Measurements from ENCODE around the gene RPLP2. TPM values are rescaled to one million over a fixed set of nuclear protein-coding genes. Genes with fewer than 3 reads are reported as not detected.

Gene RPLP2
- total RNA-seq, 1 experiment from 2014 or later: 3,468 TPM

DNA sequence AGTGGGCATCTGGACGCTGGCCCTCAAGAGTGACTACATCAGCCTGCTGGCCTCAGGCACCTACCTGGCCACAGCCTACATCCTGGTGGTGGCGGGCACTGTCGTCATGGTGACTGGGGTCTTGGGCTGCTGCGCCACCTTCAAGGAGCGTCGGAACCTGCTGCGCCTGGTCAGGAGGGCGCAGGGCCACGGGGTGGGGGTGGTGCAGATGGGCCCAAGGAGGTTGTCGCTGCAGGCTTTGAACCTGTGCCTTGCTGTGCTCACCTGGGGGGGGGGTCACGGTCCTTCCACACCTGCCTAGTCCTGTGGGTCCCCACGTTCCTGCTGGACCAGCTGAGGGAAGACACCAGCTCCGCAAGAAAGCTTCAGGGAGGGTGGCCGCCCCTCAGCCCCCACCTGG is 26.5 kb downstream of the RPLP2 start:
- DNase-seq (ENCODE audit: low read depth, low spot score): no peak
- BruUV-seq (replicated peaks): no TSS peak
- in situ Hi-C loops (cut with HindIII; ENCODE audit: low pct_unique_long_range_greater_than_20kb, low sequenced_read_pairs): no loop called here
- ChIA-PET CTCF (no interaction called here), POLR2A (no interaction called here)
- Histone ChIP-seq H3K4me3 (ENCODE audit: low read depth in 2 of 2, low read length in 2 of 2) (no peak overlapping the region), H3K27ac (ENCODE audit: low read length) (peak overlapping the region; percentile 92), H3K36me3 (ENCODE audit: control insufficient read depth, insufficient read depth, low read length) (peaks cover 5% of the 10 kb centered on the region; the same call in 1 of the 2 replicates), H3K27me3 (ENCODE audit: control insufficient read depth, insufficient read depth, low read length) (no peaks in the 10 kb centered on the region), H3K9me3 (ENCODE audit: control insufficient read depth, insufficient read depth, low read depth, low read length) (no peaks in the 10 kb centered on the region), H3K4me1 (ENCODE audit: control insufficient read depth, insufficient read depth, low read length) (peaks cover 70% of the 10 kb centered on the region)
- no peak for TF ChIP-seq SIN3A (IDR thresholded peaks at IDR 0.05; ENCODE audit: borderline replicate concordance, insufficient read depth, low read depth, low read length)
- TF ChIP-seq, protein P1, sequence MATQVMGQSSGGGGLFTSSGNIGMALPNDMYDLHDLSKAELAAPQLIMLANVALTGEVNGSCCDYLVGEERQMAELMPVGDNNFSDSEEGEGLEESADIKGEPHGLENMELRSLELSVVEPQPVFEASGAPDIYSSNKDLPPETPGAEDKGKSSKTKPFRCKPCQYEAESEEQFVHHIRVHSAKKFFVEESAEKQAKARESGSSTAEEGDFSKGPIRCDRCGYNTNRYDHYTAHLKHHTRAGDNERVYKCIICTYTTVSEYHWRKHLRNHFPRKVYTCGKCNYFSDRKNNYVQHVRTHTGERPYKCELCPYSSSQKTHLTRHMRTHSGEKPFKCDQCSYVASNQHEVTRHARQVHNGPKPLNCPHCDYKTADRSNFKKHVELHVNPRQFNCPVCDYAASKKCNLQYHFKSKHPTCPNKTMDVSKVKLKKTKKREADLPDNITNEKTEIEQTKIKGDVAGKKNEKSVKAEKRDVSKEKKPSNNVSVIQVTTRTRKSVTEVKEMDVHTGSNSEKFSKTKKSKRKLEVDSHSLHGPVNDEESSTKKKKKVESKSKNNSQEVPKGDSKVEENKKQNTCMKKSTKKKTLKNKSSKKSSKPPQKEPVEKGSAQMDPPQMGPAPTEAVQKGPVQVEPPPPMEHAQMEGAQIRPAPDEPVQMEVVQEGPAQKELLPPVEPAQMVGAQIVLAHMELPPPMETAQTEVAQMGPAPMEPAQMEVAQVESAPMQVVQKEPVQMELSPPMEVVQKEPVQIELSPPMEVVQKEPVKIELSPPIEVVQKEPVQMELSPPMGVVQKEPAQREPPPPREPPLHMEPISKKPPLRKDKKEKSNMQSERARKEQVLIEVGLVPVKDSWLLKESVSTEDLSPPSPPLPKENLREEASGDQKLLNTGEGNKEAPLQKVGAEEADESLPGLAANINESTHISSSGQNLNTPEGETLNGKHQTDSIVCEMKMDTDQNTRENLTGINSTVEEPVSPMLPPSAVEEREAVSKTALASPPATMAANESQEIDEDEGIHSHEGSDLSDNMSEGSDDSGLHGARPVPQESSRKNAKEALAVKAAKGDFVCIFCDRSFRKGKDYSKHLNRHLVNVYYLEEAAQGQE (IDR thresholded peaks at IDR 0.05; ENCODE audit: insufficient read depth in 1 of 2, low read depth in 2 of 2, low read length in 1 of 2): no peak
- TF ChIP-seq, protein P2, sequence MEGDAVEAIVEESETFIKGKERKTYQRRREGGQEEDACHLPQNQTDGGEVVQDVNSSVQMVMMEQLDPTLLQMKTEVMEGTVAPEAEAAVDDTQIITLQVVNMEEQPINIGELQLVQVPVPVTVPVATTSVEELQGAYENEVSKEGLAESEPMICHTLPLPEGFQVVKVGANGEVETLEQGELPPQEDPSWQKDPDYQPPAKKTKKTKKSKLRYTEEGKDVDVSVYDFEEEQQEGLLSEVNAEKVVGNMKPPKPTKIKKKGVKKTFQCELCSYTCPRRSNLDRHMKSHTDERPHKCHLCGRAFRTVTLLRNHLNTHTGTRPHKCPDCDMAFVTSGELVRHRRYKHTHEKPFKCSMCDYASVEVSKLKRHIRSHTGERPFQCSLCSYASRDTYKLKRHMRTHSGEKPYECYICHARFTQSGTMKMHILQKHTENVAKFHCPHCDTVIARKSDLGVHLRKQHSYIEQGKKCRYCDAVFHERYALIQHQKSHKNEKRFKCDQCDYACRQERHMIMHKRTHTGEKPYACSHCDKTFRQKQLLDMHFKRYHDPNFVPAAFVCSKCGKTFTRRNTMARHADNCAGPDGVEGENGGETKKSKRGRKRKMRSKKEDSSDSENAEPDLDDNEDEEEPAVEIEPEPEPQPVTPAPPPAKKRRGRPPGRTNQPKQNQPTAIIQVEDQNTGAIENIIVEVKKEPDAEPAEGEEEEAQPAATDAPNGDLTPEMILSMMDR (IDR thresholded peaks at IDR 0.05): no peak
- TF ChIP-seq TCF7L2 (IDR thresholded peaks at IDR 0.05; ENCODE audit: low read depth, low read length): no peak
- no peak for TF ChIP-seq POLR2AphosphoS5 (IDR thresholded peaks at IDR 0.05; ENCODE audit: low read depth, low read length)
- no peak for ATAC-seq
- intact Hi-C loops (cut with micrococcal nuclease; ENCODE audit: unreplicated experiment): no loop called here

DNA sequence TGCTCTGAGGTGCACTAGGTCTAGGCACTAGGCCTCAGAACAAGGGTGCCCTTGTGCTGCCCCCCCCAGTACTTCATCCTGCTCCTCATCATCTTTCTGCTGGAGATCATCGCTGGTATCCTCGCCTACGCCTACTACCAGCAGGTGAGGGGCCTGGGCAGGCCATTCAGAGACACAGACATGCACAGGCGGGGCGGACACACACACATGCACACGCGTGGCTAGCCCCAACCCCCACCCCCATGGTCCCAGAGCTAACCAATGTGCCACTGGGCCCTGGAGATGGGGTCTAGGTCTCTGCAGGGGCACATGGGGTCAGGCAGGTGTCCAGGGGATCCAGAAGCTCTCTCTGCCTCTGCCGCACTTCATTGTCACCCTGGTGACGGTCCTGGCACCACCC is 26.9 kb downstream of the RPLP2 start:
- ATAC-seq: no peak
- intact Hi-C loops (cut with micrococcal nuclease; ENCODE audit: unreplicated experiment) (no loop called here), in situ Hi-C loops (cut with HindIII; ENCODE audit: low pct_unique_long_range_greater_than_20kb, low sequenced_read_pairs) (no loop called here)
- DNase-seq (ENCODE audit: low read depth, low spot score): no peak
- POLR2A ChIA-PET: interaction anchor here (0.6 kb wide), 2 partner anchors 9 to 26 kb away, joined by 5 to 6 read pairs; partner anchors contain the start of gene CRACR2B
- Histone ChIP-seq H3K27ac (ENCODE audit: low read length) (peak overlapping the region; percentile 92), H3K4me3 (ENCODE audit: low read depth in 2 of 2, low read length in 2 of 2) (no peak overlapping the region), H3K4me1 (ENCODE audit: control insufficient read depth, insufficient read depth, low read length) (peaks cover 68% of the 10 kb centered on the region), H3K36me3 (ENCODE audit: control insufficient read depth, insufficient read depth, low read length) (peaks cover 5% of the 10 kb centered on the region; the same call in 1 of the 2 replicates), H3K9me3 (ENCODE audit: control insufficient read depth, insufficient read depth, low read depth, low read length) (no peaks in the 10 kb centered on the region), H3K27me3 (ENCODE audit: control insufficient read depth, insufficient read depth, low read length) (no peaks in the 10 kb centered on the region)
- CTCF ChIA-PET: no interaction called here
- TF ChIP-seq POLR2AphosphoS5 (IDR thresholded peaks at IDR 0.05; ENCODE audit: low read depth, low read length) (no peak), SIN3A (IDR thresholded peaks at IDR 0.05; ENCODE audit: borderline replicate concordance, insufficient read depth, low read depth, low read length) (no peak), TCF7L2 (IDR thresholded peaks at IDR 0.05; ENCODE audit: low read depth, low read length) (no peak)
- TF ChIP-seq, protein P2 (IDR thresholded peaks at IDR 0.05): no peak
- TF ChIP-seq, protein P1 (IDR thresholded peaks at IDR 0.05; ENCODE audit: insufficient read depth in 1 of 2, low read depth in 2 of 2, low read length in 1 of 2): no peak
- BruUV-seq (replicated peaks): no TSS peak
